GM18519 (cell line): ENCODE results near the gene KIF26A.

Experiments used
- ATAC-seq: cut with Tn5 transposase; IDR thresholded peaks from one replicate; pipeline ENCODE4 v1.9.1; 2021; ENCODE audit warnings: mild to moderate bottlenecking, moderate library complexity; ENCODE audit not compliant: unreplicated experiment, low FRiP score

The KIF26A gene

DNA sequence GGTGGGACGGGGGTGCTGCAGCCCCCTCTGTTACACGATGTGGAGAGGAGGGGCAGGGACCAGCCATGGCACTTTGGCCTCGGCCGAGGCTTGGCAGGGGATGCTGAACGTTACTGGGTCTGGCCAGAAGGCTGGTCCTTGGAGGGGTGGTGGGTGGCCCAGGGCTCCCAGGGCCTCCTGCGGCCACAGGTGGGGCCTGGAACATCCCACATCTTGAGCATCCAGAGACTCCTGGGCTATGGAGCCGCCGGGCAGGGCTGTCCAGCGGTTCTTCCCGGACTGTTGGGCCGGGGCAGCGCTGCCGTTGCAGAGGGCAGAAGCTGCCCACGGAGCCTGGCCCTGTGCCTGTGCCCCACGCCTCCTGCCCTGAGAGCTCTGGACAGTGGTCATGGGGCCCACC, 15.9 kb downstream of the KIF26A start:
- ATAC-seq, result no peak

DNA sequence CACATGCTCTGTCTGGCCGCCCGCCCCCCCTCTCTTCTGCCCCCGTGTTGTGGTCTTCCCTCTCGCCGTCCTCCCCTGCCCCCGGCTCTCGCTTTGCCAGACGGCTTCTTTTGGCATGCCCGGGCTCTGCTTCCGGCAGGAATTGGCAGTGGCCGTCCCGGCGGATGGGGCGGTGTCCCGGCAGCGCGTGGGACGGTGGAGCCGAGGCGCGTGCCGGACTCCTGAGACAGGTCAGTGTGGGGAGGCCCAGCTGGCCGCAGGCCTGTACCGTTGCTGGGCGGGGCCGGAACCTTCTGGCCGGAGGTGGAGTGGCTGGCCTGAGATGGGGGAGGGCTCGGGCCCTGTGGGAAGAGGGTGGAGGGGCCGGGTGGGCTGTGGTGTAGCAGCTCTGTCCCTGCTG, 17.1 kb downstream of the KIF26A start:
- no peak for ATAC-seq

DNA sequence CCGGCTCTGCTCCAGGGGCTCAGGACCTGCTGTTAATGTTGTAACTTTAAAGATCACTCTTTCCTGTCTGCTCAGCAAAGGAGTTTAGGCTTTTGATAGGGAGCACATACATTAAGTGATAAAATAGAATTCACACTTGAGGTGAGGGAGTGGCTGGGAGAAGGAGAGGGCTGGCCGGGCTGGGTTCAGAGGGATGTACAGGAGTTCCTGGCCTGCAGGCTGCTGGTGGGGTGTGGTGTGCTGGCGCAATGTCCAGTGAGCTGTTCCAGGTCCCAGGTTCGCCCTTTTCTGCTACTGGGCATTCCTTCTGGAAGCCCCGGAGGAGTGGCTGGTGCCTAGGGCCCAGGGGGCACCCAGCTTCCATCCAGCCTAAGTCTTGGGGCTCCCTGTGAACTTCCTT, 17.8 kb downstream of the KIF26A start:
- ATAC-seq, result no peak

DNA sequence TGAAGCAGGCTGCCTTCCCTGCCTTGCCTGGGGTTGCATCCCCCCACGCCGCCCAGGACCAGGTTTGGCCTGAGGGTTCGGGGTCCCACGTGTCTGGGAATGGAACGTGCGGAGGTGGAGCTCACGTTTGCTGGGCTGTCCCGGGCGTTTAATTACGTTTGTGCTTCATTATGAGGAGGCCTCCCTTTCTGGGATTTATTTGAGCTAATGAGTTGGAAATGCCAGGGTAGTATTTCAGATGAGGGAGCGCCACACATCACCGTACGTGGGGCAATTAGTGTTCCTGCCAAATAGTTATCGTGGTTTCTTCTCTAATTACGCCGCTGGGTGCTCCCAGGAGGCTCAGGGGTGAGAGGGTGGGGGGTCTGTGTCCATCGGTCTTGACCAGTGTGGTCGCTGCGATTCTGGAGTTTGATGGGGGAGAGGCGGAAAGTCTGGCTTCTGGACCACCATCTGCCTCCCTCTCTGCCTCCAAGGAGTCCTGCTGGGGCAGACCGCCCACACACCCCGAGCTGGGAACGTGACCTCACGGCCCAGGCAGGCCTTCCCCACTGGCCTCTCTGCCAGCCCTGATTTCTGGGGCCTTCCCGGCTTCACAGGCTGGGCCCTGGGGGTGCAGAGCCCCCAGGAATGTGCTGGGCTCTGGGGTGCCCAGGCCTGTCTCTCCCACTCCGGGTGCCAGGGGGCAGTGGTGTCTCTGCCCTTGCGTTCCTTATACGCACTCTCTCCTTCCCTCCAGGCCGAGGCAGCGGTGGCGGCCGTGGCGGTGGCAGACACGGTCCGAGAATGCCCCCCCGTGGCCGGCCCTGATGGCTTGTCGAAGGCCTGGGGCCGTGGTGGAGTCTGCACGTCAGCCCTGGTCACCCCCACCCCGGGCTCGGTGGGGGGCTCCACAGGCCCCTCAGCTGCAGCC, 18.9 kb downstream of the KIF26A start:
- ATAC-seq, result no peak

DNA sequence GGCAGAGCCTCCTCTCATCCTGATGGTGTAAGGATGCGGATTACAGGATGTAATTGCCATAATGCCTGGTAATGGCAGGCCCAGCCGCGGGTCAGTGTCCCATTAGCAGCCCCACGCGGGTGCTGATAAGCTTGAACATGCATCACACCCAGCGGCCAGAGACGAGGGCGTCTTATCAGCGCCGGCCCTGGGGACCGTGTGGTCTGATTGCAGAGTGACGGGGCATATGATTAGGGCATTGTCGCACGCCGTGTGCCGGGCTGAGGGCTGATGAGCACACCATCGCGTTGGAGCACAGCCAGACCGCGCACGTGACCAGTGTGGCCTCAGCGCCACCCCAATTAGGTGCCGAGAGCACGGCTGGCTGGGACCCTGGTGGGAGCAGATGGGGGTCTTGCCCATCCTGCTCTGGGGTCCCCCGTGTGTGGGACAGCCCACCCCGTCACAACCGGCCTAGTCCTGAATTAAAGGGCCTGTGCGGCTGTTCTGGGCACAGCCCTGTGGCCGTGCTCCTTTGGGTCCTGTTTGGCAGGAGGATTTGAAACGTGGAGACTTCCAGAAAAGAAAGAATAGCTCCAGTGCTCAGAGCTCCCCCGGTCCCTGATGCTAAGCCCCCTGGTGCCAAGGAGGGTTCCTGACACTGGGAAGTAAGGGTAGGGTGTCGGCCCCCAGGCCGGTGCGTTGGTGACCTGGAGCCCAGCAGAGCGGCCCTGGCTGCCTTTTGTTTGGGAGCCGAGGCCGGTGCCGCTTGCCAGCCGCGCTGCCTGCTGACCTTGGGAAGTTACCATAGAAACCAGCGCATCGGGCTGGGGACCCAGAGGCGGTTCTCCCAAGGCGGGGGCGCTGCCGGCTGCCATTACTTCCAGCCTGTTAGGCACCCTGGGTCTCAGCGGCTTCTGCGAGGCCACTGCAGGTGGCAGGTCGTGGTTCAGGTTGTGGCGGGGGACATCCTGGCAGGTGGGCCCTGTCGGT, 20.7 kb downstream of the KIF26A start:
- ATAC-seq, result no peak

DNA sequence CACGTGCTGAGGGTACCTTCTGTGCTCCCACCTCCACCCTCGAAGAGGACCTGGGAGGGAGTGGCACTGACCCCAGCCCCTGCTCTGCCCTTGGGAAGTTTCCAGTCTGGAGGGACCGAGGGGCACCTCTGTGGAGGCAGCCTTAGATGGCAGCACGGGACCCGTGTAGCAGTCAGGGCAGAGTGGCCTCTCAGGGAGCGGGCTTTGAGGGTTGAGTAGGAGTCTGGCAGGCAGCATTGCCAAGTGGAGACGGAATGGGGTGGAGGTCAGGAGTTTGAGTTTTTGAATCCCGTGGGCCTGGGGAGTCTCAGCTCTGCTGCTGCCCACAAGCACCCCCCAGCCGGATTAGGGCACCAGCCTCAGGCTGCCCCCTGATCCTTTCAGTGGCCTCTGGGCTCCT, 21.6 kb downstream of the KIF26A start:
- no peak for ATAC-seq

DNA sequence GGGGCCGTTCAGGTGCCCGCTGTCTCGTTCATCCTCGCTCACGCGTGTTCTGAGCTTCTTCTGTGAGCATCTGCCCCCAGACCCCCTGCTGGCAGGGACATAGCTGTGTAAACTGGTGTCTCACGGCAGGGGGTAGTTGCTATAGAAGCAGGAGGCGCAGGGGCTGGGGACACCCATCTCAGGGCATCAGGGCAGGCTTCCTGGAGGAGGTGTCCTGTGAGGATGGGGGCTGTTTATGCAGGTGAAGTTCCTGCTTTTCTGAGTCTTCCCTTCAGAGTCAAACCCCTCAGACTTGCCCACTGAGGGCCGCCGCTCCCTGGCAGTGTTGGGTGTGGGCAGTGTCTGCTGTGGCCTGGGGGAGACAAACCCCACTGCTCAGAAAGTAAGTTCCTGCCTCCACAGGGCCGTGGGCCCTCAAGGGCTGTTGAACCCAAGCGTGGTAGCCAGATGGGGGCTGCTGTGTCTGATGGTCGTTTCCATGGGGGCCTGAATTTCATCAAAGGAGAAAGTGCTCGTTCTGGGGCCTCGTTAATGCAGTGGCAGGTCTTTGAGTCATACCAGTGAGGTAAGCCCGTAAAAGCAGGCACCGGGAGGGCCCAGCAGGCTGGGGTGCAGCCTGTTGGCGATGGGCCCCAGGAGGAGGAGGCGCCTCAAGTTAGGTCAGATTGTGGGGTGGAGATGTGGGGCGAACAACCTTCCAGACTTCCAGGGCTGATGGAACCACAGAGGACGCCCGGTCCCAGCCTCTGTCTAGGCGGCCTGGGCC, 23.4 kb downstream of the KIF26A start:
- ATAC-seq, result no peak

DNA sequence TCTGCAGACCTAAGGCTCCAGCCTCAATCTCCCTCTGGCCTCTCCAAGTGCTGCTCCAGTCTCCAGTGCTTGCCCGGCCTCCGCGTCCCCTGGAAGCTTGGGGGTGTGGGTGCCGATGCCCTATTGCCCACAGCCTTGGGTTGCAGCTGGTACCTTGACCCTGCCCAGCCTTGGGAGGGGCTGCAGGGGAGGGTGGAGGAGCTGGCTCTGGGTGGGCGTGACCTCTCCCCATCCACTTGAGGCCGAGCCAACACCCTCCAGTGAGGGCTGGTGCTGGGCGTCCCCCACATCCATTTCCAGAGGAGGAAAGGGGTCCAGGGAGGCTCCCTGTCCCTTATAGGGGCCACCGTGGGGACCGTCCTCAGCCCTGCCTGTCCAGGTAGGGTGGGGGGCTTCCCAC, 24.1 kb downstream of the KIF26A start:
- ATAC-seq, result no peak

DNA sequence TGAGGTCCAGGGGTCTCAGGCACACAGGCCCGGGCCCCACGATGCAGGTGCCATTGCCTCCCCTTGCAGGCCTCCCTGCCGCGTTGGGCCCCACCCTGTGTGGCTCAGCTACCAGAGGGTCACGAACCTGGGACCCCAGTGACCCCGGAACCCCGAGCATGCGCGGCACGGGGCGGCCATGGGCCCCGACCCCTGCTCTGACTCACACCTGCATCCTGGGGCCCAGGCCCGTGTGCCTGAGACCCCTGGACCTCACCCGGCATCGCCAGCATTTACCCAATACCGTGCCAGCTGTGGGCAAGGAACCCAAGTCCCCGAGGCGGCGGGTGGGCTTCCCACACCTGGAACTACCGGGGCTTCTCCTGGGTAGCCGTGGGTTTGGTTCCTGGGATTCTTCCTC, 25.2 kb downstream of the KIF26A start:
- no peak for ATAC-seq

DNA sequence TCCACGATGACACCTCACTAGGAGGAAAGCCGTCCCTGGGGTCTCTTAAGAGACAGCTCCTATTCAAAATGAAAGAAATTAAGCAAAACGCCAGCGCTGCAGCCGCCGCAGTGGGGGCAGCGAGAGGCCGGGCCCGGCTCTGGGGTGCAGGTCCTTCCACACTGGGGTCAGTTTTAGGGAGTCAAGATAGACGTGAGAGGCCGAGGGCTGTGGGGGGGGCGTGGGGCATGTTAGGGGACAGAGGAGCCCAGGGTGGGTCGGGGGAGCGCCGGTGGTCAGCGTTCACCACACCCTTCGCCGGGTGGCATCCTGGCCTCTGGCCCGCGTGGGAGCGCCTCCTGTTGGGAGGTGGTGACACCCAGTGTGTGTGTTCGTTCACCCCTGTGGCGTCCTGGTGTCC, 25.7 kb downstream of the KIF26A start:
- ATAC-seq, result no peak

DNA sequence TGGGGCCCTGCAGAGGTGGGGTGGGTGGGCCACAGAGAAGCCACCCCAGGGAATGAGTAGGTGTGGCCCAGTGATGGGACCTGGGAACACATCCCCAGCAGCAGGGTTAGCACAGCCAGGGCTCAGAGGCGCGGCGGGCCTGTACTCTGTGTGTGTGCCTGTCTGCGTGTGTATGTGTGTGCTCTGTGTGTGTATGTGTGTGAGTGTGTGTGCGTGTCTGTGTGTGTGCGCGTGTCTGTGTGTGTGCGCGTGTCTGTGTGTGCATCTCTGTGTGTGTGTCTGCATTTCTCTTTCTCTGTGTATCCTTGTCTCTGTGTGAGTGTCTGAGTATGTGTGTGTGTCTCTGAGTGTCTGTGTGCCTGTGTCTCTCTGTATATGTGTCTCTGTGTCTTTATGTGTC, 26.1 kb downstream of the KIF26A start:
- no peak for ATAC-seq

DNA sequence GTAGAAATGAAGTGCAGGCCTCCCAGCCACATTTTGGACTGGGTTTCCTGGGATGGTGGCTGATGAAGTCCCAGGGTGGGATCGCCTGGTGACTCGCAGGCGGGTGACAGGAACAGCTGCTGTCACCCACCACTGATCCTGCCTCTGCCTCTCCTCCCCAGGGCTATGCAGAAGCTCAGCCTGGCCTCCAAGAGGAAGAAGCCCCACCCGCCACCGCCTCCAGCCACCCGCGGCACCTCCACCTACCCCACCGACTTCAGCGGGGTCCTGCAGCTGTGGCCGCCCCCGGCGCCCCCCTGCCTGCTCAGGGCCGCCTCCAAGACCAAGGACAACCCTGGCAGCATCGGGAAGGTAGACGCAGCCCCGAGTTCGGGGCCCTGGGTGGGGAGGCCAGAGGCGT, 28.3 kb downstream of the KIF26A start:
- no peak for ATAC-seq

DNA sequence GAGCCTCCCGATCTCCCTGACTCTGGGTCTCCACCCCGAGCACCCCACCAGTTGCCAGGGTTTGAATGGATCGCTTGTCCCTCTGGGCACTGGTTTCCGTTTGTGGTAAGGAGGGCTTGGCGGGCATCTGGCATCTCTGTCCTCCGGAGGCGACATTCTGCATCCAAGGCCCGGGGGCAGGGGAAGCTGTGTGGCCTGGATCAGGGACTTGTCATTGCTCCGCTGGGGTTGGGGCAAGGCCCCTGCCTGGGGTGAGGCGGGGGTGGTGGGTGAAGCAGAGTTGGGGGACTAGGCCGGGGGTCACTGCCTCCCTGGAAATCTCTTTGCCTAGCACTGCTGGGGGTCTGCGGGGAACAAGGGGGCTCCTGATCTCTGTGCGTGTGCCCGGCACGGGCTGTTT, 30.2 kb downstream of the KIF26A start:
- no peak for ATAC-seq

DNA sequence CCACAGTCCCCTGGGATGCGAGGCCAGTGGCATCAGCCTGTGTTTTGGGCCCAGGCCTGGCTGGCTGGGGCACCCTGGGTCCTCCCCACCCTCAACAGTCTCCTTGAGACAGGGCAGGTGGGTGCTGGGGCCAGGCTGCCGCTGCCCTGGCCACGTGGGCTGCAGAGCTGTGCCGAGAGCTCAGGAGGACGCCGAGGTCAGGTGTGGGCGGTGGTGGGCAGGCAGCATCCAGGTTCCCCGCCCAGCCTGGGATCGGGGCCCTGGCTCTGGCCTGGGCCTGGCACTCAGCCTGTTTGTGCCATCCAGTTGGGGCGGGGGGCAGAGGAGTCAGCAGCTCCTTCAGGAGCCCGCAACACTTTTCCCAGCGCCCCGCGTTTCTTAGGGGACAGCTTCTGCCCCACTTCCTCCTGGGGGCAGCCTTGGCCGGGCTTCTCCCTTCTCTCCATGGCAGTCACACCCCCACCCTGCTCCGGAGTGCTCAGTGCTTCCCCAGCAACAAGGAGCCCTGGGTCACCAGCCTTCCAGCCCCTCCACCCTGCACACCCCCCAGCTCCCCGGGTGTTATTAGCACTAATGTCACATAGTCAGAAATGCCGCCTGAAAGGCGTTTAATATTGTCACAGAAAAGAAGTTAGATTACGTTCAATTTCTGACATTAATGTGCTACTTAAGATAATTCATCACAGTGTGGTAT, 30.8 kb downstream of the KIF26A start:
- ATAC-seq, result no peak

DNA sequence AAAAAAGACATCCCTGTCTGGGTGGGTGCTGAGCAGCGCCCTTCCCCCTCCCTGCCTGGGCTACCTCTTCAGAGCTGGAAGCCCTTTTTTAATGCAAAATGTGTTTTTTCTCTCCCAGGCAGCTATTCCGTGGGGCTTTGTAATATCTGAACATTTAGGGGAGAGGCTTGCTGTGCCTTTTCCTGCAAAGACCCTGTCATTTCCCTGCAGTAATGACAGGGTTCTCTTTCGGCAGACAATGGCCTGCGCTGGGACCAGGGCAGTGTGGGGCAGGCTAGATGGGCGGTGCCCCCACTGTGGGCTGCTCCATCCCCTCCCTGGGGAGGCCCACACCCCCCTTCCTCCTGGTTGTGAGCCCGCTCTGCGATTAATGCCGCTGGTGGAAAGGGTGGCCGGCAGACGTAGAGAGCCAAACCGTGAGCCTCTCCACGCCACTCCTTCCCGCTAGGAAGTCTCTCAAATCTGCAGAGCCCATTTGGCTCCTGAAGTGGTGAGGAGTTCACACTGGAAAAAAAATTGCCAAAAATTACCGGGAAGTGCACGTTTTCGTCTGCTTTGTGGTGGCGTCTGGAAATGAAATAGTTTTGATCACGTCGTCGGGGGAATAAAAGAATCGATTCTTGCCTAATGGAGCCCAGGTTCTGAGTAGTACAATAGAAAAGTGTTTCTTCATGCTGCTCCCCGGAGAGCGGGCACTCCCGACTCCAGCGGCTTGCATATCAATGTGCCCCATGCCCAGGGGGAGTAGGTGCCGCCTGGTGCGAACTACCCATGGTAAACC, 31.5 kb downstream of the KIF26A start:
- no peak for ATAC-seq

DNA sequence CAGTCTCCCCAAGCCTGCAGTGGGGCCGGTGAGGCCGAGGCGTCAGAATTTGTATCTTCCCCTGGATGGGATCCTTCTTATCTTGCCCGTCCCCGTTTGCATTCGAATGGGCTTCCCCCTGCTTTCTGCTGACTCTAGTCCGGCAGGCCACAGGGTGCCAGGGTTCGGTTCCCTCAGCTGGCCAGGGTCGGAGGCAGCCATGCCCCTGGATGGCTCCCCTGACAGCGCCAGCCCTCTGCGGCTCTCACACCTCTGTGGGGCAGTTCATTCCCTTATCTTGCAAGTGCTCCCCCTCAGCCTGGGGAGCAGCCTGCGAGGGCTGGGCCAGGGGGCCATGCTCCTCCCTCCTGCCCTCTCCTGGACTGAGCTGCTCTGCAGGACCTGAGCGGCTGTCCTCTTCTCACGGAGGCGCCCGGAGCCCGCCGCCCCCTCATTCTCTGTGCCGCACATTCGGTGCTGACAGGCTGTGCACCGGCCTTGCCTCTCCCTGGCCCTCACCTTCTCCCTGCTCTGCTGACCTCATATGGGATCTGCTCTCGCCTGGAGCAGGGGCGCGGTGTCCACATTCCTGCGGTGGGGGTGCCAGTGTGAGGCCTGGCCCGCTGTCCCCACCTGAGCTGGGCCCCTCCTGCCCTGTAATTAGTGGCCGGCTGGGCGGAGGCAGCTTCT, 32.8 kb downstream of the KIF26A start:
- no peak for ATAC-seq

DNA sequence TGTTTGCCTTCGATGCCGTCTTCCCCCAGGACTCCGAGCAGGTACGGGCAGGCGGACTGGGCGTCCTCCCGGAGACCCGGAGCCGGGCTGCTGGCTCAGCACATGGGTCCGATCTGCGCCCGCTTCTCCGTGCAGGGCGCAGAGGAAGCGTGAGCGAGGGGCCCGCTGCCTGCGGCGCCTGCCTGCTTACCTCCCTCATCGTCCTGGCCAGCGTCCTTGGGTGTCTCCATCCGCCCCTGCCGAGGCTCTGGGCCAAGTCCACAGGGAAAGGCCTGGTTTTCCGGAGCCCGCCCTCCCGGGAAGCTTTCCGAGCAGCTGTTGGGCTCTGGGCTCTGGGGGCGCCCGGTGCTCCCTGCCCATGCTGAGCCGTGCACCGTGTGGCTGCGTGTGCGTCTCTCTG, 33.5 kb downstream of the KIF26A start:
- ATAC-seq, result no peak

DNA sequence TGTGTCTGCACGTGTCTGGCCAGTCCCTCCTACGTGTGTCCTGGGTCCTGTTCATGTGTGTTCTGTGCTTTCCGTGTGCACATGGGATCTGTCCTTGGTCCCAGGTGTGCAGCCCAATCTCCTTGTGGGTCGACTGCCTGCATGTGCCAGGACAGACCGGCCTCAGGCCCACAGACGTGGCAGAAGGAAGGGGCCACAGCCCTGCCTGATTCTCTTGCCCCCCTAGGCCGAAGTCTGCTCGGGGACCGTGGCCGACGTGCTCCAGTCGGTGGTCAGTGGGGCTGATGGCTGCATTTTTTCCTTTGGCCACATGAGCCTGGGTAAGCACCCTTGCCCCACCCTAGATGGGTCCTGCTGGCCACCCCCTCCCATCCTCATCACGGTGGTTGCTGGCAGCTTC, 34.0 kb downstream of the KIF26A start:
- ATAC-seq, result no peak

DNA sequence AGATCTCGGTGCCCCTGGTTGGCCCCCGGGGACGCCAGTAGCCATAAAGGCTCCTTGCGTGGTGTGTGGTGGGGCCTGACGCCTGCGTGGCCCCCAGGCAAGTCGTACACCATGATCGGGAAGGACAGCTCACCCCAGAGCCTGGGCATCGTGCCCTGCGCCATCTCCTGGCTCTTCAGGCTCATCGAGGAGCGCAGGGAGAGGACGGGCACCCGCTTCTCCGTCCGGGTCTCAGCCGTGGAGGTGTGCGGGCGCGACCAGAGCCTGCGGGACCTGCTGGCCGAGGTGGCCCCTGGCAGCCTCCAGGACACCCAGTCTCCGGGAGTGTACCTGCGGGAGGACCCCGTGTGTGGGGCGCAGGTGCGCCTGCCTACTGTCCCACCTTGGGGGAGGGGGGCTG, 34.5 kb downstream of the KIF26A start:
- ATAC-seq, result no peak
